CD4-positive, alpha-beta T cell treated with Interleukin-17A for 4 hours (primary cell): ENCODE results near the gene CREBBP.

Source experiments
- DNase-seq: peaks from one replicate; pipeline ENCODE4 v3.0.0-alpha.2; 2020; ENCODE audit warnings: mixed read lengths

CREBBP gene

DNA sequence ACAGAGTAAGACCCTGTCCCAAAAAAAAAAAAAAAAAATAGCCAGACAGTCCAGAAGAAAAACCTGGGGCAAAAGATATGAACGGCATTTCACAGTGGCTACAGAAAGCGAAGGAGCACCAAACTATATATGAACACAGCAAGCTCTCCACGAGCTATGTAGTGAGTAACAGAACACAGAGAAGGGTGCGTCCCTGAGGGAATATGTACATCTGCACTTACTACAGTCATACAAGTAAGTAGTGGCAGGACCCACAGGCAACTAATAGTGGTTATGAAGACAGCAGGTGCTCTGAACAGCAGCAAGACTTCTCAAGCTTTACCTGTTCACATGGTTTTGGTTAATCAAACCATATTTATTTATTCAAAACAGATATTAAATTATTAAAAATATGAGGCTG is 179.0 kb downstream of the CREBBP start:
- DNase-seq = no peak

DNA sequence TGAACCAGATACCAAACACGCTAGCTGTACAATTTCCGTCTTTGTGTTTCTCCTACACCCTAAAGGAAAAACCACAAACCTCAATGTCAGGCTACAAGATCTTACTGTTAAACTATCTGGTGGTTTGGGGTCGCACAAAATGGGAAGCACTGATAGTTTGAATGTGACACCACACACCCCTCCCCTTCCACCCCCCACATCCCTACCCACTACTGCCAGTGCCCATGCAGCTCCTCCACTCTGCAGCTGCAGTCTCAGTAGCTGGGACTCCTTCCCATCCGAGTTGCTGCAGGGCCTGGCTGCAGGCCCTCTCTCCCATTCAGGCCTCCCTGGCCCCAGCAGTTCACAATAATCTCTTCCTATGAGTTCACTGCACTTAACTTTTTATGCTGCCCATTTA is 181.6 kb downstream of the CREBBP start:
- peak; percentile 16 for DNase-seq

GRCh38 chr16:3696425-3697218 is 183.9 kb downstream of the CREBBP start:
- no peak for DNase-seq

GRCh38 chr16:3695610-3696369 is 184.7 kb downstream of the CREBBP start:
- no peak for DNase-seq

DNA sequence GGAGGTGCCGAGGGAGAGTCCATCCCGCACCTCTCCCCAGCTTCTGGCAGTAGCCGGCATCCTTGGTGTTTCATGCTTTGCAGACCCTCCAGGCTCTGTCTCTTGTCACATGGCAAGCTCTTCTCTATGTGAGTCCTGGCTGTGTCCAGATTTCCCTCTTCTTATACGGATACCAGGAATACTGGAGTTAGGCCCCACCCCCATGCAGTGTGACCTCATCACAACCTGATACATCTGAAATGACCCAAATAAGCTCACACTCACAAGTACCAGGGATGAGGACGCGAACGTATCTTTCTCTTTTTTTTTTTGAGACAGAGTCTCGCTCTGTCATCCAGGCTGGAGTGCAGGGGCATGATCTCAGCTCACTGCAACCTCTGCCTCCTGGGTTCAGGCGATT is 186.5 kb downstream of the CREBBP start:
- no peak for DNase-seq

- DNase-seq = no peak
These were observed 188.8 kb downstream of the CREBBP start for GRCh38 chr16:3691761-3692160.

DNA sequence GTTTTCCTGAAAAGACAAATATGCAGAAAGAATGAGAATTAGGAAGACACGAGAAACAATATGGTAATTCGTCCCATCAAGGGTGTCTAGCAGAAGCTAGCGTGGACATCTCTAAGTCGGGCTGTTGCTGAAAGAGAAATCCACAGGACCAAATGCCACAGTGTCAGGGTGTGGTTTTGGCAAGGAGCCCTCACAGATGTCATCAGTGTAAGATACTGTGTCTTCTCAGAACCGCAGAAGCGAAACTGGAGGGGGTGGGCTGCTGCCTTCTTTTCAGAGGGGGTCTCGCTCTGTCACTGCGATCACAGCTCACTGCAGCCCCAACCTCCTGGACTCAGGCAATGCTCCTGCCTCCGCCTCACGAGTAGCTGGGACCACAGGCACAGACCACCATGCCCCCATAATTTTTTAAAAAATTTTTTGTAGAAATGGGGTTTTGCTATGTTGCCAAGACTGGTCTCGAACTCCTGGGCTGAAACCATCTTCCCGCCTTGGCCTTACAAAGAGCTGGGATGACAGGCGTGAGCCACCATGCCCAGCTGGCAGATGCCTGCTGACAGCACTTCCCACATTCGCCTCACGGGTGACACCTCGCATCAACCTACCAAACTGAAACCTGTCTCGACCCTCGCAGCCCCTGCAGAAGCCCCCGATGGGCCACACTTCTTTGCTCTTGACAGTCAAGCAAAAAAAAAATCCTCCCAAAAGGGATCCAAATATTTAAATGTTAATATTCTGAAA is 189.4 kb downstream of the CREBBP start:
- DNase-seq = peak; percentile 9

- DNase-seq = peak; percentile 89
These were observed 190.0 kb downstream of the CREBBP start for GRCh38 chr16:3690470-3690928.

GRCh38 chr16:3689731-3690130 is 190.8 kb downstream of the CREBBP start:
- DNase-seq = no peak

GRCh38 chr16:3687792-3688191 is 192.7 kb downstream of the CREBBP start:
- DNase-seq = no peak

DNA sequence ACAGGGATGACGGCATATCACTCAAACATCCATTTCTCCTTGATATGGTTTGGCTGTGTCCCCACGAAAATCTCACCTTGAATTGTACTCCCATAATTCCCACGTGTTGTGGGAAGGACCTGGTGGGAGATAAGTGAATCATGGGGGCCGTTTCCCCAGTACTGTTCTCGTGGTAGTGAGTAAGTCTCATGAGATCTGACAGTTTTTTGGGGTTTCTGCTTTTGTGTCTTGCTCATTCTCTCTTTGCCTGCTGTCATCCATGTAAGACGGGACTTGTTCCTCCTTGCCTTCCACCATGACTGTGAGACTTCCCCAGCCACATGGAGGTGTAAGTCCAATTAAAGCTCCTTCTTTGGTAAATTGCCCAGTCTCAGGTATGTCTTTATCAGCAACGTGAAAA is 193.5 kb downstream of the CREBBP start:
- no peak for DNase-seq

- DNase-seq = no peak
These were observed 199.3 kb downstream of the CREBBP start for GRCh38 chr16:3681206-3681605.

DNA sequence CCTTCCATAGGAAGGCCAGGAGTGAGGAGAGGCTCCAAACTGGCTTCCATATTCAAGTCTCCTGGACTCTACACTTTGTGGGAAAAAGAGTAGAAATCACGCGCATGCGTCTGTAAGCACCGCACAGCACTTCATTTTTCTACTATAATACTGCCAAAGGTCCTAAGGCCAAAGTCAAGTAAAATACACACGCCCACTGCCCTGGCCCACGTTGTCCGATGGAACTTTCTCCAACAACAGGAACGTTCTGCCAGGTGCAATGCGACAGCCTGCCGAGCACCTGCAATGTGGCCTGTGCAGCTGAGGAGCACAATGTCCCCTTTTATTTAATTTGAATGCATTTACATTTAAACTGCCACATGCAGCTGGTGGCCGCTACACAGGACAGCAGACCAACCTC is 202.5 kb downstream of the CREBBP start:
- no peak for DNase-seq

DNA sequence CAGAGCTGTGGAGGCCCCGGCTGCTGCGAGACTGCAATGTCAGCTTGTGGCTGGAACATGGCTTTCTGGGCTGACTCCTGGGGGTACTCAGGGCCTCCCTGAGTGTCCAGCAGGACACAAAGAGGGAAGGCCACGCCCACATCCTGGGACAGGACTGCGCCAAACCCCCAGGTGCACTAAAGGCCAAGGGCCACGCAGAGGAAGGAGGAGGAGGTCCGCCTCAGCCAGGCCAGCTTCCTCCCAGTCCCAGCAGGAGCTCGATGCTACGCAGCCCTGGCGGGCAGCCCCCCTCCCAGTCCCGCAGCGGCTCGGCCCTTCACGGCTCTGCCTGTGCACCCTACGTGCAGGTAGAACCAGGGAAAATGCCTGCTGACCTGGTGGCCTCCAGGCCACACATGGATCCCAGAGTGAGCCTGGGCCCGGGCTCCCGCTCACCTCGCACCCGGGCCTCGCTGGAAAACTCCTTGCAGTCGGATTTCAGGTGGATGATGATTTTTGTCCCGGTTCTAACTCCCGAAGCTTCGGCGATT is 204.8 kb downstream of the CREBBP start:
- DNase-seq = no peak
